ENCODE measurements around the gene KLHDC3.

The KLHDC3 gene

DNA sequence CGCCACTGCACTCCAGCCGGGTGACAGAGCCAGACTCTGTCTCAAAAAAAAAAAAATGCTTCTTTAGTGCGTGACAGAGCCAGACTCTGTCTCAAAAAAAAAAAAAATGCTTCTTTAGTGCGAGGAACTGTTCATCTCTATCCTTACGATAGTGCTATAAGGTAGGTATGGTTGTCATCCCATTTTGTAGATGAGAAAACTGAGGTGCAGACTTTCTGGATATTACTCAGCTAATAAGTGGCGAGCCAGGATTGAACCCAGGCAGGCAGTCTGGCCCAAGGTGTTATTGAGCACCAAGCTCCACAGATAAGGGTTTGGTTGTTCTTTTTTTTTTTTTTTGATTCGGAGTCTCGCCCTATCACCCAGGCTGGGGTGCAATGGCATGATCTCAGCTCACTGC lies 12.2 kb upstream of the KLHDC3 start:
- Histone ChIP-seq H3K27ac (ENCODE audit: poor library complexity, severe bottlenecking) (no peak overlapping the region), H3K4me1 (ENCODE audit: insufficient read depth, poor library complexity, severe bottlenecking) (peaks cover 6% of the 10 kb centered on the region), H3K36me3 (ENCODE audit: low read depth) (peaks cover 13% of the 10 kb centered on the region), H3K27me3 (ENCODE audit: insufficient read depth, poor library complexity, severe bottlenecking) (no peaks in the 10 kb centered on the region), H3K4me3 (ENCODE audit: severe bottlenecking) (no peak overlapping the region), H3K9me3 (ENCODE audit: severe bottlenecking) (no peaks in the 10 kb centered on the region)
- ATAC-seq (ENCODE audit: low read depth) (no peak), DNase-seq (ENCODE audit: low spot score) (no peak)
- TF ChIP-seq, protein P1, sequence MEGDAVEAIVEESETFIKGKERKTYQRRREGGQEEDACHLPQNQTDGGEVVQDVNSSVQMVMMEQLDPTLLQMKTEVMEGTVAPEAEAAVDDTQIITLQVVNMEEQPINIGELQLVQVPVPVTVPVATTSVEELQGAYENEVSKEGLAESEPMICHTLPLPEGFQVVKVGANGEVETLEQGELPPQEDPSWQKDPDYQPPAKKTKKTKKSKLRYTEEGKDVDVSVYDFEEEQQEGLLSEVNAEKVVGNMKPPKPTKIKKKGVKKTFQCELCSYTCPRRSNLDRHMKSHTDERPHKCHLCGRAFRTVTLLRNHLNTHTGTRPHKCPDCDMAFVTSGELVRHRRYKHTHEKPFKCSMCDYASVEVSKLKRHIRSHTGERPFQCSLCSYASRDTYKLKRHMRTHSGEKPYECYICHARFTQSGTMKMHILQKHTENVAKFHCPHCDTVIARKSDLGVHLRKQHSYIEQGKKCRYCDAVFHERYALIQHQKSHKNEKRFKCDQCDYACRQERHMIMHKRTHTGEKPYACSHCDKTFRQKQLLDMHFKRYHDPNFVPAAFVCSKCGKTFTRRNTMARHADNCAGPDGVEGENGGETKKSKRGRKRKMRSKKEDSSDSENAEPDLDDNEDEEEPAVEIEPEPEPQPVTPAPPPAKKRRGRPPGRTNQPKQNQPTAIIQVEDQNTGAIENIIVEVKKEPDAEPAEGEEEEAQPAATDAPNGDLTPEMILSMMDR (IDR thresholded peaks at IDR 0.05; ENCODE audit: poor library complexity, severe bottlenecking) = no peak

DNA sequence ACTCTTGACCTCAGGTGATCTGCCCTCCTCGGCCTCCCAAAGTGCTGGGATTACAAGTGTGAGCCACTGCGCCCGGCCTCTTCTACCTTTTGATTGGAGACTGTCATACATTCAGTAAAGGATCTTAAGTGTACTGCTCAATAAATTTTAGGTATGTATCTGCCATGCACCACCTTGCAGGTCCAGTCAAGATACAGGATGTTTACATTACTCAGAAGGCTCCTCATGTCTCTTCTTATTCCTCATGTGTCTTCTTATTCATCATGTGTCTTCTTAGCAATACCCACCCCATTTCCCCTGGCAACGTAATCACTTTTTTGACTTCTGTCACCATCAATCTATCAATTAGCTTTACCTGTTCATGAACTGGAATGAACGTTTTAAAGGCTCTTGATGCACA lies 8.2 kb upstream of the KLHDC3 start:
- peaks cover 38% of the 10 kb centered on the region for H3K36me3 ChIP-seq (ENCODE audit: low read depth)
- ATAC-seq (ENCODE audit: low read depth) = peak; percentile 59; the same call in 2 of the 3 replicates

DNA sequence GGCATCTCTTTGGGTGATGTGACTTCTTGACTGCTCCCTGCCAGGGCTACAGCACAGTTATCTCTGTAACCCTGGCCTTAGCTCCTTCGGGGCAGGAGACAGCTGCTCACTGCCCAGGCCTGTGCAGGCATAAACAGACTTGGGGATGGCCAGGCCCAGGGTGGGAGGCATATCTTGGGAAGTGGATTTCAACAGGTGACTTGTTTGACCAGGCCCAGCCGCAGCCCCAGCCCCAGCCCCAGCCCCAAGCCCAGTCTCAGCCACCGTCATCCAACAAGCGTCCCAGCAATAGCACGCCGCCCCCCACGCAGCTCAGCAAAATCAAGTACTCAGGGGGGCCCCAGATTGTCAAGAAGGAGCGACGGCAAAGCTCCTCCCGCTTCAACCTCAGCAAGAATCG lies 7.8 kb upstream of the KLHDC3 start:
- no peaks in the 10 kb centered on the region for H3K27me3 ChIP-seq (ENCODE audit: insufficient read depth, poor library complexity, severe bottlenecking)
- H3K9me3 ChIP-seq (ENCODE audit: severe bottlenecking) = no peaks in the 10 kb centered on the region
- TF ChIP-seq, protein P1 (IDR thresholded peaks at IDR 0.05; ENCODE audit: poor library complexity, severe bottlenecking) = no peak
- peaks cover 36% of the 10 kb centered on the region for H3K36me3 ChIP-seq (ENCODE audit: low read depth)
- H3K27ac ChIP-seq (ENCODE audit: poor library complexity, severe bottlenecking) = no peak overlapping the region
- H3K4me3 ChIP-seq (ENCODE audit: severe bottlenecking) = no peak overlapping the region
- H3K4me1 ChIP-seq (ENCODE audit: insufficient read depth, poor library complexity, severe bottlenecking) = peaks cover 6% of the 10 kb centered on the region
- ATAC-seq (ENCODE audit: low read depth) = no peak
- no peak for DNase-seq (ENCODE audit: low spot score)

More for the DNA sequence above, 8.2 kb upstream of the KLHDC3 start:
- Histone ChIP-seq H3K27ac (ENCODE audit: poor library complexity, severe bottlenecking) (peak overlapping the region; percentile 28), H3K4me3 (ENCODE audit: severe bottlenecking) (no peak overlapping the region), H3K27me3 (ENCODE audit: insufficient read depth, poor library complexity, severe bottlenecking) (no peaks in the 10 kb centered on the region), H3K4me1 (ENCODE audit: insufficient read depth, poor library complexity, severe bottlenecking) (peaks cover 6% of the 10 kb centered on the region), H3K9me3 (ENCODE audit: severe bottlenecking) (no peaks in the 10 kb centered on the region)
- TF ChIP-seq, protein P1 (IDR thresholded peaks at IDR 0.05; ENCODE audit: poor library complexity, severe bottlenecking) = no peak
- DNase-seq (ENCODE audit: low spot score) = no peak

DNA sequence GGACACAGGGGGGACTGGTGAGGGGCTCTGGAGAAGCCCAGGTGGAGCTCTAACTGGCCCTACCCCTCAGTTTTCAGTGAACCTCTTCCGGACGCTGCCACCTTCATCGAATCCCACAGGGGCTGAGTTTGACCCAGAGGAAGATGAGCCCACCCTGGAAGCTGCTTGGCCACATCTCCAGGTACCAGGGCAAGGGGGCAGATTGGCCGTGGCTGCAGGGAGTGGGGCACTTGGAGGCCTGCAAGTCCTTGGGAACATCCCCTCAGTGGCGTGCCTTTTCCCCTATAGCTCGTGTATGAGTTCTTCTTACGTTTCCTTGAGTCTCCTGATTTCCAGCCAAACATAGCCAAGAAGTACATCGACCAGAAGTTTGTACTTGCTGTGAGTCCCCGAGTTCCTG lies 6.9 kb upstream of the KLHDC3 start:
- TF ChIP-seq, protein P1 (IDR thresholded peaks at IDR 0.05; ENCODE audit: poor library complexity, severe bottlenecking) = no peak
- Histone ChIP-seq H3K27ac (ENCODE audit: poor library complexity, severe bottlenecking) (no peak overlapping the region), H3K9me3 (ENCODE audit: severe bottlenecking) (no peaks in the 10 kb centered on the region), H3K27me3 (ENCODE audit: insufficient read depth, poor library complexity, severe bottlenecking) (no peaks in the 10 kb centered on the region), H3K36me3 (ENCODE audit: low read depth) (peaks cover 38% of the 10 kb centered on the region), H3K4me3 (ENCODE audit: severe bottlenecking) (no peak overlapping the region), H3K4me1 (ENCODE audit: insufficient read depth, poor library complexity, severe bottlenecking) (peaks cover 6% of the 10 kb centered on the region)
- DNase-seq (ENCODE audit: low spot score) = no peak
- no peak for ATAC-seq (ENCODE audit: low read depth)

DNA sequence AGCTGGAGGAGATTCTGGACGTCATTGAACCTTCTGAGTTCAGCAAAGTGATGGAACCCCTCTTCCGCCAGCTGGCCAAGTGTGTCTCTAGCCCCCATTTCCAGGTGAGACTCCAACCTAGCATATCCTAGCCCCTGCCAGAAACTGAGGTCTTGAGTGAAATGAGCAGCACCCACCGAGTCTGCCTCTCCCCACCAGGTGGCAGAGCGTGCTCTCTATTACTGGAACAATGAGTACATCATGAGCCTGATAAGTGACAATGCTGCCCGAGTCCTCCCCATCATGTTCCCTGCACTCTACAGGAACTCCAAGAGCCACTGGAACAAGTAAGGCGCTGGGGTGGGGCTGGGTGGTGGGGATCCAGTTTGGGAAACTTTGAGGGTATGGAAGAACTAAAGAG lies 4.9 kb upstream of the KLHDC3 start:
- no peak for ATAC-seq (ENCODE audit: low read depth)
- Histone ChIP-seq H3K36me3 (ENCODE audit: low read depth) (peaks cover 33% of the 10 kb centered on the region), H3K4me3 (ENCODE audit: severe bottlenecking) (no peak overlapping the region), H3K27me3 (ENCODE audit: insufficient read depth, poor library complexity, severe bottlenecking) (no peaks in the 10 kb centered on the region), H3K27ac (ENCODE audit: poor library complexity, severe bottlenecking) (no peak overlapping the region), H3K4me1 (ENCODE audit: insufficient read depth, poor library complexity, severe bottlenecking) (peaks cover 6% of the 10 kb centered on the region), H3K9me3 (ENCODE audit: severe bottlenecking) (no peaks in the 10 kb centered on the region)
- TF ChIP-seq, protein P1 (IDR thresholded peaks at IDR 0.05; ENCODE audit: poor library complexity, severe bottlenecking) = peak; percentile 55
- no peak for DNase-seq (ENCODE audit: low spot score)
